Glutamatergic neuron (in vitro differentiated cells): ENCODE data around the gene MEF2D. TPM values are rescaled to one million over a fixed set of nuclear protein-coding genes. Genes with fewer than 3 reads are reported as not detected.

Experiments
- DNase-seq: peaks from one replicate; pipeline ENCODE4 v3.0.0; 2022
- H3K27ac Mint-ChIP-seq: one replicate; pipeline ENCODE4 v1.8.0; 2020; ENCODE audit warnings: mild to moderate bottlenecking, mixed read lengths, inconsistent platforms; ENCODE audit not compliant: unreplicated experiment
- H3K27me3 Mint-ChIP-seq: one replicate; pipeline ENCODE4 v1.8.0; 2020; ENCODE audit warnings: mild to moderate bottlenecking, moderate library complexity, mixed read lengths, inconsistent platforms; ENCODE audit not compliant: unreplicated experiment
- H3K36me3 Mint-ChIP-seq: one replicate; pipeline ENCODE4 v1.8.0; 2020; ENCODE audit warnings: mild to moderate bottlenecking, mixed read lengths, inconsistent platforms; ENCODE audit not compliant: unreplicated experiment
- H3K4me1 Mint-ChIP-seq: one replicate; pipeline ENCODE4 v1.8.0; 2020; ENCODE audit warnings: mild to moderate bottlenecking, low read depth, mixed read lengths, inconsistent platforms; ENCODE audit not compliant: unreplicated experiment
- H3K4me3 Mint-ChIP-seq: one replicate; pipeline ENCODE4 v1.8.0; 2020; ENCODE audit warnings: mild to moderate bottlenecking, mixed read lengths, inconsistent platforms; ENCODE audit not compliant: unreplicated experiment
- H3K9me3 Mint-ChIP-seq: one replicate; pipeline ENCODE4 v1.8.0; 2020; ENCODE audit warnings: mild to moderate bottlenecking, moderate library complexity, mixed read lengths, inconsistent platforms; ENCODE audit not compliant: unreplicated experiment
- total RNA-seq: library from RNA; stranded (reverse); fragmentation: NEBNext Ultra II Directional; extraction: Animal tissue kit (Norgen Biotek cat#: 25700); gene quantifications from one replicate; pipeline ENCODE4 v1.2.1, GENCODE V29; 2021; ENCODE audit not compliant: unreplicated experiment
- TF ChIP-seq, protein P1 (sequence below): fragments of 200-600 bp; sonication (generic); IDR thresholded peaks from one replicate; pipeline ENCODE4 v1.5.0; 2021; ENCODE audit not compliant: partially characterized antibody, unreplicated experiment

MEF2D gene
- total RNA-seq, 1 donor from 2014 or later: 50.0 TPM

- no peak for DNase-seq
- Mint-ChIP-seq H3K27ac (peak overlapping the region; percentile 57), H3K4me1 (peaks cover 30% of the 10 kb centered on the region), H3K27me3 (peaks cover 43% of the 10 kb centered on the region), H3K4me3 (peak overlapping the region; percentile 33), H3K9me3 (peaks cover 12% of the 10 kb centered on the region), H3K36me3 (peaks cover 6% of the 10 kb centered on the region)
- TF ChIP-seq, protein P1, sequence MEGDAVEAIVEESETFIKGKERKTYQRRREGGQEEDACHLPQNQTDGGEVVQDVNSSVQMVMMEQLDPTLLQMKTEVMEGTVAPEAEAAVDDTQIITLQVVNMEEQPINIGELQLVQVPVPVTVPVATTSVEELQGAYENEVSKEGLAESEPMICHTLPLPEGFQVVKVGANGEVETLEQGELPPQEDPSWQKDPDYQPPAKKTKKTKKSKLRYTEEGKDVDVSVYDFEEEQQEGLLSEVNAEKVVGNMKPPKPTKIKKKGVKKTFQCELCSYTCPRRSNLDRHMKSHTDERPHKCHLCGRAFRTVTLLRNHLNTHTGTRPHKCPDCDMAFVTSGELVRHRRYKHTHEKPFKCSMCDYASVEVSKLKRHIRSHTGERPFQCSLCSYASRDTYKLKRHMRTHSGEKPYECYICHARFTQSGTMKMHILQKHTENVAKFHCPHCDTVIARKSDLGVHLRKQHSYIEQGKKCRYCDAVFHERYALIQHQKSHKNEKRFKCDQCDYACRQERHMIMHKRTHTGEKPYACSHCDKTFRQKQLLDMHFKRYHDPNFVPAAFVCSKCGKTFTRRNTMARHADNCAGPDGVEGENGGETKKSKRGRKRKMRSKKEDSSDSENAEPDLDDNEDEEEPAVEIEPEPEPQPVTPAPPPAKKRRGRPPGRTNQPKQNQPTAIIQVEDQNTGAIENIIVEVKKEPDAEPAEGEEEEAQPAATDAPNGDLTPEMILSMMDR: no peak
These were observed 63.3 kb downstream of the MEF2D start for GRCh38 chr1:156437037-156437867.

DNA sequence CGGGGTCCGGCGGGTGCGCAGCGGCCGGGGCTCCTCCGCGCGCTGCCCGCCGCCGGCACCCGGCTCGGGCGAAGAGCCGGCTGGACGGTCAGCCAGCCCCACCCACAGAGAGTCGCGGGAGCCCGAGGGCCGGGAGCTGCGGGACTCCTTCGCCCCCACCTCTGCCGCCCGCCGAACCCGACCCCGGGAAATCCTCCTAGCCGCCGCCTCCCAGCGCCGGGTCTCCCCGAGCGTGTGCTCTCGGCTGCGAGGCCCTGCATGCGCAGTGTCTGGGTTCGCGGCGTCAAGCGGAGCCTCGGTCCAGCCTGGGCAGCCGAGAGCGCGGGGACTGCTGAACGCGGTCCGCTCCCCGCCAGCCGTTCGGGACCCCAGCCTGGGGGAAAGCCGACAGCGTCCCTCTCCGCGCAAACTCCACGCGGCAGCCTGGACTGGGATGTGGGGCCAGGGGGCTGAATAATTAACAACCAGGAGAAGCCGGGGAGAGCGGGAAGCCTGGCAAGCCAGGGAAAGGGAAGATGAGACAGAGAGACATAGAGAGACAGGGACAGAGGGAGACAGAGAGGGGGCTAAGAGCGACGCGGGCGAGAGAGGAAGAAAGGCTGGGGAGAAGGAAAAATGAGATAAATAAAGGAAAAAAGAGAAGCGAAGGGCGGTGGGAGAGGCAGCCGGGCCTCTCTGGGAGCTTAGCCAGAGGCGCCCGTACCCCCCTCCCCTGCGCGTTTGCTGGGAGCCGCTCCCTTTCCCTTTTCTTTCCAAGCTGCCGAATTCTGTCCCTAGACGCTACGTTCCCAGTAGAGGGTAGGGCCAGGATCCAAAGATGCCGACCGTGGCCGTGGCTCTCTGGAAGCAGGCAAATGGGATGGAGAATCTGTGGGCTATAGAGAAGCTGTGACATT, 64.2 kb downstream of the MEF2D start:
- peak; percentile 51 for DNase-seq

GRCh38 chr1:156435545-156436140, 64.9 kb downstream of the MEF2D start:
- H3K27ac Mint-ChIP-seq: no peak overlapping the region
- peaks cover 37% of the 10 kb centered on the region for H3K27me3 Mint-ChIP-seq
- H3K4me1 Mint-ChIP-seq: peaks cover 24% of the 10 kb centered on the region
- H3K4me3 Mint-ChIP-seq: peak overlapping the region; percentile 90
- peaks cover 12% of the 10 kb centered on the region for H3K9me3 Mint-ChIP-seq
- no peaks in the 10 kb centered on the region for H3K36me3 Mint-ChIP-seq
- TF ChIP-seq, protein P1: no peak
- DNase-seq: peak; percentile 61

More for the DNA sequence above, 64.2 kb downstream of the MEF2D start:
- peaks cover 12% of the 10 kb centered on the region for H3K9me3 Mint-ChIP-seq
- peaks cover 4% of the 10 kb centered on the region for H3K36me3 Mint-ChIP-seq
- peaks cover 42% of the 10 kb centered on the region for H3K27me3 Mint-ChIP-seq
- H3K4me3 Mint-ChIP-seq: peak overlapping the region; percentile 16
- no peak overlapping the region for H3K27ac Mint-ChIP-seq
- TF ChIP-seq, protein P1: no peak
- H3K4me1 Mint-ChIP-seq: peaks cover 30% of the 10 kb centered on the region

DNA sequence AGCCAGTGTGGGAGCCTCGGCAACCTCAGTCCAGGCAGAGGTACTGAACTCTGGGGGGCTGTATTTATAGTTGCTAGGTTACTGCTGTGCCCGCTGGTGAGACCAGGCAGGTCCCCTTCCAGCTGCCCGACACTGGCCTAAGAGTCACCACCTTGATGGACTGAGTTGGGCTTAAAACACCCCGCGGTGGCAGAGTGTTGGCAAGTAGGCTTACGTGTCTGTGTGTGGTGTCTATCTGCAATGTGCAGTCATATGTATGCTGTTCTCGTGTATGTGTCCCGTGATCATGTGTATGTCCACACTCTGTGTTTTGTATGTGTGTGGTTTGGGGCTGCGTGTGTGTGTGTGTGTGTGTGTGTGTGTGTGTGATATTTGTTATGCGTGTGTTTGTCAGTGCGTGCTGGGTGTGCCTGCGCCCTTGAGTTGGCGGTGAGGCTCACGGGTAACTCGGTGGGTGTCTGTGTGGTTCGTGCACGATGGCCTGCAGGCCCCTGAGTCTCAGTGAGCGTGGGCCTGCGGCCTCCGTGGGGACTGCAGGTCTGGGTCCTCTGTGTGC, 65.5 kb downstream of the MEF2D start:
- H3K36me3 Mint-ChIP-seq: no peaks in the 10 kb centered on the region
- H3K27me3 Mint-ChIP-seq: peaks cover 39% of the 10 kb centered on the region
- H3K9me3 Mint-ChIP-seq: peaks cover 10% of the 10 kb centered on the region
- H3K27ac Mint-ChIP-seq: no peak overlapping the region
- TF ChIP-seq, protein P1: no peak
- no peak for DNase-seq
- peaks cover 22% of the 10 kb centered on the region for H3K4me1 Mint-ChIP-seq
- peak overlapping the region; percentile 74 for H3K4me3 Mint-ChIP-seq
